Choroid plexus epithelial cell (primary cell): ENCODE results near the gene DNAH9.

ENCODE experiments used
- DNase-seq: peaks from one replicate; pipeline ENCODE4 v3.0.0-alpha.2; 2010; ENCODE audit warnings: low read depth
- H3K4me3 ChIP-seq: 2 replicates; pipeline ENCODE4 v1.5.1; 2011; ENCODE audit warnings: low read depth, mild to moderate bottlenecking, control low read depth, low read length, moderate library complexity
- CTCF ChIP-seq: conservative IDR thresholded peaks from 2 replicates; pipeline ENCODE4 v1.5.1; 2011; ENCODE audit warnings: low read depth, mild to moderate bottlenecking, control low read depth, inconsistent platforms, low read length, moderate library complexity

DNAH9 gene

GRCh38 chr17:11768981-11769380, 170.7 kb downstream of the DNAH9 start:
- no peak overlapping the region for H3K4me3 ChIP-seq
- DNase-seq: no peak
- no peak for TF ChIP-seq CTCF

- H3K4me3 ChIP-seq: no peak overlapping the region
- no peak for DNase-seq
- TF ChIP-seq CTCF: no peak
Measured at GRCh38 chr17:11772031-11772430, 173.8 kb downstream of the DNAH9 start.

- no peak for TF ChIP-seq CTCF
- DNase-seq: no peak
- H3K4me3 ChIP-seq: no peak overlapping the region
Measured at GRCh38 chr17:11779892-11780291, 181.6 kb downstream of the DNAH9 start.

GRCh38 chr17:11780621-11781020, 182.4 kb downstream of the DNAH9 start:
- TF ChIP-seq CTCF: no peak
- no peak overlapping the region for H3K4me3 ChIP-seq
- DNase-seq: no peak

- TF ChIP-seq CTCF: no peak
- H3K4me3 ChIP-seq: no peak overlapping the region
- no peak for DNase-seq
Measured at GRCh38 chr17:11786711-11787438, 188.6 kb downstream of the DNAH9 start.

- no peak overlapping the region for H3K4me3 ChIP-seq
- DNase-seq: no peak
- no peak for TF ChIP-seq CTCF
Measured at GRCh38 chr17:11795906-11796305, 197.6 kb downstream of the DNAH9 start.

GRCh38 chr17:11797803-11798202, 199.5 kb downstream of the DNAH9 start:
- no peak for DNase-seq
- TF ChIP-seq CTCF: no peak
- no peak overlapping the region for H3K4me3 ChIP-seq
